ENCODE data around the gene PDS5A. TPM values are rescaled to one million over a fixed set of nuclear protein-coding genes. Genes with fewer than 3 reads are reported as not detected.
A peak's percentile ranks its signal among the peaks of the same experiment; 100 is the strongest.

The PDS5A gene
- total and polyA plus RNA-seq, 3 experiments from 2014 or later, result 49.2 to 111 (median 111) TPM

GRCh38 chr4:39893693-39894072 lies 84.0 kb downstream of the PDS5A start:
- no peaks in the 10 kb centered on the region for H3K27me3 ChIP-seq (ENCODE audit: insufficient read depth, low read length, poor library complexity, severe bottlenecking)
- peaks cover 0 to 1% of the 10 kb centered on the region in 2 donors for H3K27me3 Mint-ChIP-seq
- no peaks in the 10 kb centered on the region for H3K9me3 ChIP-seq (ENCODE audit: low read length)
- DNase-seq, result no peak
- H3K36me3 Mint-ChIP-seq, result peaks cover 0 to 79% (median 21%) of the 10 kb centered on the region in 3 donors
- ChIA-PET POLR2A (no interaction called here), CTCF (no interaction called here)
- peaks cover 0 to under 1% (median 0%) of the 10 kb centered on the region in 3 donors for H3K4me1 Mint-ChIP-seq
- H3K4me1 ChIP-seq (ENCODE audit: insufficient read depth, low read length), result no peaks in the 10 kb centered on the region
- H3K4me3 Mint-ChIP-seq, result no peak overlapping the region
- H3K4me3 ChIP-seq (ENCODE audit: low read length), result no peak overlapping the region
- no peaks in the 10 kb centered on the region for H3K9me3 Mint-ChIP-seq
- peak overlapping the region in 1 of 8 donors; percentile 40 for H3K27ac Mint-ChIP-seq
- peaks cover 39% of the 10 kb centered on the region for H3K36me3 ChIP-seq (ENCODE audit: insufficient read depth, low read length)
- H3K27ac ChIP-seq (ENCODE audit: low read depth, low read length), result no peak overlapping the region

DNA sequence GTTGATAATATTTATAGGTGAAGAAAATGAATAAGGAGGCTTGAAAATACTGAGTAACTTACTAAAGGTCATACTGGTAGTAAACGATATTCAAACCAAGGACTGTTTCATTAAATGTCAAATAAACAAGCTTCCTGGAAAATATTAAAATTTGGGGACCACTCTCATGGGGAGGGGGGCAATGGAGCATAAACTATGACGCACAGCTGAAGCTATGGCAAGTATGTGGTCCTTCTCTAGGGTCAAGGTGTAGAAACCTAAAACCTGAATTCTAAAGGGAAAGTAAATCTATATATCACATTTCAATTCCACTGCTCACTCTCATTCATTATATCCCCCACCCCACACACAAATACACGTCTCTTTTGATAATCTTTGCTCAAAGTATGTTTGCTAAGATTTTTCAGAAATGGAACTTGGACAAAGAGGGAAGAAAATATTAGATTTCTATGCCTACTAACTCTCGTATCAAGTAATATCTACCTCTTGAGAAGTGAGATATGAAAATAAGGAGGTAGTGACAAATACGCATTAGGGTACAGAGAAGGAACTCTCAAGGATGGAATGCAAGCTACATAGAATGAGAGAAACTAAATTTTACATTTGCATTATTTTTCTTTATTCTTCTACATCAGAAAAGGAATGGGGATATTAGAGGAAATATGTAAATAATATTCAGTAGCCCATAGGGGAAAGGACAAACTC lies 84.6 kb downstream of the PDS5A start:
- CTCF ChIA-PET, result no interaction called here
- peak overlapping the region in 1 of 8 donors; percentile 40 for H3K27ac Mint-ChIP-seq
- peaks cover 0 to 79% (median 25%) of the 10 kb centered on the region in 3 donors for H3K36me3 Mint-ChIP-seq
- H3K27ac ChIP-seq (ENCODE audit: low read depth, low read length), result no peak overlapping the region
- H3K4me1 Mint-ChIP-seq, result no peaks in the 10 kb centered on the region
- H3K9me3 Mint-ChIP-seq, result no peaks in the 10 kb centered on the region
- peaks cover 33% of the 10 kb centered on the region for H3K36me3 ChIP-seq (ENCODE audit: insufficient read depth, low read length)
- H3K9me3 ChIP-seq (ENCODE audit: low read length), result no peaks in the 10 kb centered on the region
- H3K27me3 Mint-ChIP-seq, result peaks cover 0 to 1% of the 10 kb centered on the region in 2 donors
- H3K27me3 ChIP-seq (ENCODE audit: insufficient read depth, low read length, poor library complexity, severe bottlenecking), result no peaks in the 10 kb centered on the region
- no peaks in the 10 kb centered on the region for H3K4me1 ChIP-seq (ENCODE audit: insufficient read depth, low read length)
- no peak overlapping the region for H3K4me3 ChIP-seq (ENCODE audit: low read length)
- H3K4me3 Mint-ChIP-seq, result no peak overlapping the region
- no peak for DNase-seq
- POLR2A ChIA-PET, result no interaction called here

DNA sequence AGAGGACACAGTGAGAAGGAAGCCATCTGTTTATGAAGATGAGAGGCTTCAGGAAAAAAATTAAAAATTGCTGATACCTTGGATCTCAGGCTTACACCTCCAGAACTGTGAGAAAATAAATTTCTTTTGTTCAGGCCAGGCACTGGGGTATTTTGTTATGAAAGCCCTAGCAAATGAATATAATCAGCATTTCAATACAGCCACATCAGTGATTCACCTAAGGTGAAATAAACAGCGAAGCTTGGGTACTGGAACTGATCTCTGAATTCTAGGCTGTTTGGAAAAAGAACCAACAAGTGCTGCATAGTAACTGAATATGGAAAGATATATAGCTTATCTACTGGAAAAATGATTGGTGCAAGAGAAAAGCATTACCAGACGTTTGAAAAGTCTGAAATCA lies 88.5 kb downstream of the PDS5A start:
- CTCF ChIA-PET, result no interaction called here
- no peaks in the 10 kb centered on the region for H3K27me3 ChIP-seq (ENCODE audit: insufficient read depth, low read length, poor library complexity, severe bottlenecking)
- Mint-ChIP-seq H3K36me3 (peaks cover 3 to 77% (median 37%) of the 10 kb centered on the region in 3 donors), H3K9me3 (no peaks in the 10 kb centered on the region), H3K4me3 (no peak overlapping the region), H3K27me3 (peaks cover 0 to 3% of the 10 kb centered on the region in 2 donors), H3K27ac (peak overlapping the region in 3 of 8 donors; percentile 13 to 52 (median 48)), H3K4me1 (peaks cover 0 to 4% (median 0%) of the 10 kb centered on the region in 3 donors)
- H3K27ac ChIP-seq (ENCODE audit: low read depth, low read length), result no peak overlapping the region
- no peak for DNase-seq
- H3K4me1 ChIP-seq (ENCODE audit: insufficient read depth, low read length), result no peaks in the 10 kb centered on the region
- no peaks in the 10 kb centered on the region for H3K9me3 ChIP-seq (ENCODE audit: low read length)
- peaks cover 11% of the 10 kb centered on the region for H3K36me3 ChIP-seq (ENCODE audit: insufficient read depth, low read length)
- POLR2A ChIA-PET, result no interaction called here
- no peak overlapping the region for H3K4me3 ChIP-seq (ENCODE audit: low read length)

- H3K27ac Mint-ChIP-seq, result peak overlapping the region in 3 of 8 donors; percentile 1 to 87 (median 2)
- no peaks in the 10 kb centered on the region for H3K9me3 ChIP-seq (ENCODE audit: low read length)
- peaks cover 0 to 4% (median 0%) of the 10 kb centered on the region in 3 donors for H3K4me1 Mint-ChIP-seq
- DNase-seq, result no peak
- H3K4me1 ChIP-seq (ENCODE audit: insufficient read depth, low read length), result no peaks in the 10 kb centered on the region
- H3K27ac ChIP-seq (ENCODE audit: low read depth, low read length), result no peak overlapping the region
- peaks cover 3 to 74% (median 38%) of the 10 kb centered on the region in 3 donors for H3K36me3 Mint-ChIP-seq
- CTCF ChIA-PET, result no interaction called here
- H3K27me3 ChIP-seq (ENCODE audit: insufficient read depth, low read length, poor library complexity, severe bottlenecking), result no peaks in the 10 kb centered on the region
- no peak overlapping the region for H3K4me3 ChIP-seq (ENCODE audit: low read length)
- H3K36me3 ChIP-seq (ENCODE audit: insufficient read depth, low read length), result peaks cover 7% of the 10 kb centered on the region
- no peak overlapping the region for H3K4me3 Mint-ChIP-seq
- POLR2A ChIA-PET, result interaction anchor here (0.6 kb wide), 1 partner anchor 37 kb away, joined by 4 read pairs; no protein-coding TSS in a partner anchor
- H3K9me3 Mint-ChIP-seq, result no peaks in the 10 kb centered on the region
- H3K27me3 Mint-ChIP-seq, result peaks cover 0 to 3% of the 10 kb centered on the region in 2 donors
Measured at GRCh38 chr4:39888541-39888940, 89.2 kb downstream of the PDS5A start.

DNA sequence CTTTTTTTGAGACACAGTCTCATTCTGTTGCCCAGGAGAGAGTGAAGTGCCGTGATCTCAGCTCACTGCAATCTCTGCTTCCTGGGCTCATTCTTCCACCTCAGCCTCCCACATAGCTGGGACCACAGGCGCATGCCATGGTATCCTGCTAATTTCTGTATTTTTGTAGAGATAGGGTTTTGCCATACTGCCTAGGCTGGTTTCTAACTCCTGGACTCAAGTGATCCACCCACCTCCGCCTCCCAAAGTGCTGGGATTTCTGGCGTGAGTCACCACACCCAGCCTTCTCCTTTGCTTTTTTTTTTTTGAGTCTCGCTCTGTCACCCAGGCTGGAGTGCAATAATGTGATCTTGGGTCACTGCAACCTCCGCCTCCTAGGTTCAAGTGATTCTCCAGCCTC lies 94.1 kb downstream of the PDS5A start:
- Histone ChIP-seq H3K36me3 (ENCODE audit: insufficient read depth, low read length) (peaks cover 6% of the 10 kb centered on the region), H3K4me1 (ENCODE audit: insufficient read depth, low read length) (no peaks in the 10 kb centered on the region), H3K27ac (ENCODE audit: low read depth, low read length) (no peak overlapping the region), H3K27me3 (ENCODE audit: insufficient read depth, low read length, poor library complexity, severe bottlenecking) (no peaks in the 10 kb centered on the region), H3K9me3 (ENCODE audit: low read length) (no peaks in the 10 kb centered on the region), H3K4me3 (ENCODE audit: low read length) (no peak overlapping the region)
- POLR2A ChIA-PET, result no interaction called here
- Mint-ChIP-seq H3K4me1 (peaks cover 5 to 13% (median 8%) of the 10 kb centered on the region in 3 donors), H3K9me3 (no peaks in the 10 kb centered on the region), H3K4me3 (no peak overlapping the region), H3K36me3 (peaks cover 6 to 68% (median 37%) of the 10 kb centered on the region in 3 donors), H3K27me3 (peaks cover 0 to 1% of the 10 kb centered on the region in 2 donors), H3K27ac (peak overlapping the region in 1 of 8 donors; percentile 63)
- CTCF ChIA-PET, result no interaction called here
- DNase-seq, result no peak

DNA sequence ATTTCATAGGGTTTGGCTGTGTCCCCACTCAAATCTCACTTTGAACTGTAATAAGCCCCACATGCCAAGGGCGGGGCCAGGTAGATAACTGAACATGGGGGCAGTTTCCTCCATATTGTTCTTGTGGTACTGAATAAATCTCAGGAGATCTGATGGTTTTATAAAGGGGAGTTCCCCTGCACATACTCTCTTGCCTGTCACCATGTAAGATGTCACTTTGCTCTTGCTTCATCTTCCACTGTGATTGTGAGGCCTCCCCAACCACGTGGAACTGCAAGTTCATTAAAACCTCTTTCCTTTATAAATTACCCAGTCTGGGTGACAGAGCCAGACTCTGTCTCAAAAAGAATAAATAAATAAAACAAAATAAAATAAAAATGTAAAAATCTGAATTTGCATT lies 95.9 kb downstream of the PDS5A start:
- no peak overlapping the region for H3K4me3 ChIP-seq (ENCODE audit: low read length)
- ChIA-PET POLR2A (no interaction called here), CTCF (no interaction called here)
- H3K27me3 ChIP-seq (ENCODE audit: insufficient read depth, low read length, poor library complexity, severe bottlenecking), result no peaks in the 10 kb centered on the region
- H3K9me3 ChIP-seq (ENCODE audit: low read length), result no peaks in the 10 kb centered on the region
- peak overlapping the region in 6 of 8 donors; percentile 3 to 47 (median 12) for H3K27ac Mint-ChIP-seq
- peaks cover 4 to 65% (median 28%) of the 10 kb centered on the region in 3 donors for H3K36me3 Mint-ChIP-seq
- H3K4me3 Mint-ChIP-seq, result no peak overlapping the region
- H3K4me1 ChIP-seq (ENCODE audit: insufficient read depth, low read length), result no peaks in the 10 kb centered on the region
- no peaks in the 10 kb centered on the region for H3K9me3 Mint-ChIP-seq
- no peak for DNase-seq
- no peaks in the 10 kb centered on the region for H3K27me3 Mint-ChIP-seq
- H3K36me3 ChIP-seq (ENCODE audit: insufficient read depth, low read length), result peaks cover 10% of the 10 kb centered on the region
- no peak overlapping the region for H3K27ac ChIP-seq (ENCODE audit: low read depth, low read length)
- H3K4me1 Mint-ChIP-seq, result peaks cover 5 to 13% (median 9%) of the 10 kb centered on the region in 3 donors

DNA sequence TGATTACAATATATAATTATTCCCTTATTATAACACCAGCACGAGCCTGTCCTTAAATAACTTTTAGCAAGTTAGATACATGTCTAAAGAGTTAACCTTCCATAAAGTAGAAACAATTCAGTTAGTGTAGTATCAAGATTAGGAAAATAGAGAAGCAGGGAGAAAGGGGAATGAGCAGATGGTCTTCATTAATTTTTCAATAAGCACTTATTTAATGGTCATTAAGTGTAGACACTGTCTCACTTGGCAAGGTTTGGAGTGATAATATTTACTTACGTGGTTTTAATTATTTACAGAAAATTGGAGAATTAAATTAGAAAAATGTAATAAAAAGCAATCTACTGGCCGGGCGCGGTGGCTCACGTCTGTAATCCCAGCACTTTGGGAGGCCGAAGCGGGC lies 99.7 kb downstream of the PDS5A start:
- no peaks in the 10 kb centered on the region for H3K9me3 ChIP-seq (ENCODE audit: low read length)
- H3K27me3 Mint-ChIP-seq, result no peaks in the 10 kb centered on the region
- H3K4me1 Mint-ChIP-seq, result peaks cover 22 to 38% (median 35%) of the 10 kb centered on the region in 3 donors
- POLR2A ChIA-PET, result no interaction called here
- peaks cover 9% of the 10 kb centered on the region for H3K4me1 ChIP-seq (ENCODE audit: insufficient read depth, low read length)
- H3K36me3 ChIP-seq (ENCODE audit: insufficient read depth, low read length), result peaks cover 16% of the 10 kb centered on the region
- H3K27ac Mint-ChIP-seq, result peak overlapping the region in 1 of 8 donors; percentile 7
- no peak overlapping the region for H3K27ac ChIP-seq (ENCODE audit: low read depth, low read length)
- H3K27me3 ChIP-seq (ENCODE audit: insufficient read depth, low read length, poor library complexity, severe bottlenecking), result no peaks in the 10 kb centered on the region
- no peaks in the 10 kb centered on the region for H3K9me3 Mint-ChIP-seq
- no peak overlapping the region for H3K4me3 Mint-ChIP-seq
- CTCF ChIA-PET, result no interaction called here
- H3K4me3 ChIP-seq (ENCODE audit: low read length), result no peak overlapping the region
- no peak for DNase-seq
- H3K36me3 Mint-ChIP-seq, result peaks cover 3 to 68% (median 19%) of the 10 kb centered on the region in 3 donors

GRCh38 chr4:39873823-39874222 lies 103.9 kb downstream of the PDS5A start:
- Mint-ChIP-seq H3K27me3 (no peaks in the 10 kb centered on the region), H3K4me3 (peak overlapping the region in 3 of 7 donors; percentile 4 to 43 (median 25)), H3K27ac (peak overlapping the region; percentile 18 to 84 (median 64)), H3K36me3 (peaks cover 0 to 77% (median 10%) of the 10 kb centered on the region in 3 donors), H3K9me3 (no peaks in the 10 kb centered on the region), H3K4me1 (peaks cover 17 to 30% (median 28%) of the 10 kb centered on the region in 3 donors)
- Histone ChIP-seq H3K4me1 (ENCODE audit: insufficient read depth, low read length) (peaks cover 9% of the 10 kb centered on the region), H3K27me3 (ENCODE audit: insufficient read depth, low read length, poor library complexity, severe bottlenecking) (no peaks in the 10 kb centered on the region), H3K4me3 (ENCODE audit: low read length) (no peak overlapping the region), H3K36me3 (ENCODE audit: insufficient read depth, low read length) (peaks cover 15% of the 10 kb centered on the region), H3K9me3 (ENCODE audit: low read length) (no peaks in the 10 kb centered on the region), H3K27ac (ENCODE audit: low read depth, low read length) (no peak overlapping the region)
- DNase-seq, result peak in 1 of 5 donors; percentile 3
- ChIA-PET CTCF (no interaction called here), POLR2A (no interaction called here)
